GM12801 (cell line): Measurements from ENCODE around the gene RAB3C.

Experiments
- TF ChIP-seq, protein P1 (sequence below): IDR thresholded peaks from one replicate; pipeline ENCODE4 v1.5.1; 2011; ENCODE audit warnings: control low read depth; ENCODE audit not compliant: insufficient read length; ENCODE audit errors: extremely low read depth

RAB3C gene

DNA sequence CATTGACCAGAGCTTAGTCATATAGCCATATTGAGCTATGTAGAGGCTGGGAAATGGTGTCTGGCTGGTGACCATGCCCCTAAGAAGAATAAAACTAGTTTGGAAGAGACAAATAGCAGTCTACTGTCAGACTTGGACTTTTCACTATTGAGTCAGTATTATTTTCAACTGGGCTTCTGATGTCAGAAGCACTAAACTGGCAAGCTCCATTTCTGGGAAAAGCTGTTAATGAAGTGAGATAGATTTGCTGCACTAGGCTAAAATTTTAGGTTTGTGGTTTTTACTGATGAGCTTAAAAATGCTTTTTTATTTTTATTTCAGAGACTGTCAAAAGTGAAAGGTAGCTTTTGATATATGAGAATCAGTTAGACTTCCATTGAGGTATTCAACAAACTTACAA lies 220.2 kb downstream of the RAB3C start:
- TF ChIP-seq, protein P1, sequence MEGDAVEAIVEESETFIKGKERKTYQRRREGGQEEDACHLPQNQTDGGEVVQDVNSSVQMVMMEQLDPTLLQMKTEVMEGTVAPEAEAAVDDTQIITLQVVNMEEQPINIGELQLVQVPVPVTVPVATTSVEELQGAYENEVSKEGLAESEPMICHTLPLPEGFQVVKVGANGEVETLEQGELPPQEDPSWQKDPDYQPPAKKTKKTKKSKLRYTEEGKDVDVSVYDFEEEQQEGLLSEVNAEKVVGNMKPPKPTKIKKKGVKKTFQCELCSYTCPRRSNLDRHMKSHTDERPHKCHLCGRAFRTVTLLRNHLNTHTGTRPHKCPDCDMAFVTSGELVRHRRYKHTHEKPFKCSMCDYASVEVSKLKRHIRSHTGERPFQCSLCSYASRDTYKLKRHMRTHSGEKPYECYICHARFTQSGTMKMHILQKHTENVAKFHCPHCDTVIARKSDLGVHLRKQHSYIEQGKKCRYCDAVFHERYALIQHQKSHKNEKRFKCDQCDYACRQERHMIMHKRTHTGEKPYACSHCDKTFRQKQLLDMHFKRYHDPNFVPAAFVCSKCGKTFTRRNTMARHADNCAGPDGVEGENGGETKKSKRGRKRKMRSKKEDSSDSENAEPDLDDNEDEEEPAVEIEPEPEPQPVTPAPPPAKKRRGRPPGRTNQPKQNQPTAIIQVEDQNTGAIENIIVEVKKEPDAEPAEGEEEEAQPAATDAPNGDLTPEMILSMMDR: no peak

DNA sequence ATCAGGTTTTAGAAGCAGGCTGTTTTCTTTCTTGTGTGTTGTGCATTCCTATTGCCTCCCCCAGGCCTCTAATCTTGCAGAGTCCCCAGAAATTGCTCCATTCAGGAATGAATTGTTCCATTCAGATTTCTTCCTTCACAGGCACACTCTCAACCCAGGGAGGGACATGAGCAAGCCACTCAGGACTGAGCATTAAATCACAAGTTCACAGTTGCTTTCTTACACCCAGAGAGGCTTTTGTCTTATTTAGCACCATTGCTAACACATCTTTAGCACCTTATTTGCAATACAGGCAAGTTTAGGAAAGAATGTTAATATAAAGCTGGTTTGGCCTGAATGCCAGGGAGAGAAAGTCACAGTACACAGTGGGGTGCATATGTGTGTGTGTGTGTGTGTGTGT lies 221.4 kb downstream of the RAB3C start:
- TF ChIP-seq, protein P1: no peak

DNA sequence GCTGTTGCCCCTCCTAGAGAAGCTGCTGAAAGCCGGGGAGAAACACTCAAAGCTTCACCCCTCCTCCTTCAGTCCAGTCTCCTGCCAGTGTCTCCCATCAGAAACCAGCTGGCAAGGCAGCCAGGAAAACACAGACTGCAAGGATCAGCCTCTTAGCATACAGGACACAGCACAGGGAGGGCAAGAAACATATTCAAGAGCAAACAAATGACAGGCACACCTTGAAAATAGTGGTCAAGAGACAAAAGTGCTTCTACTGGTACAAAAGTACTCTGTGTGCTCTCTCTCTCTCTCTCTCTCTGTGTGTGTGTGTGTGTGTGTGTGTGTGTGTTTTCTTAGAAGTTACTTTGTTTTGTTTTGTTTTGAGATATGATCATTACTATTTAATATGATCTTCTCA lies 227.2 kb downstream of the RAB3C start:
- TF ChIP-seq, protein P1: no peak

DNA sequence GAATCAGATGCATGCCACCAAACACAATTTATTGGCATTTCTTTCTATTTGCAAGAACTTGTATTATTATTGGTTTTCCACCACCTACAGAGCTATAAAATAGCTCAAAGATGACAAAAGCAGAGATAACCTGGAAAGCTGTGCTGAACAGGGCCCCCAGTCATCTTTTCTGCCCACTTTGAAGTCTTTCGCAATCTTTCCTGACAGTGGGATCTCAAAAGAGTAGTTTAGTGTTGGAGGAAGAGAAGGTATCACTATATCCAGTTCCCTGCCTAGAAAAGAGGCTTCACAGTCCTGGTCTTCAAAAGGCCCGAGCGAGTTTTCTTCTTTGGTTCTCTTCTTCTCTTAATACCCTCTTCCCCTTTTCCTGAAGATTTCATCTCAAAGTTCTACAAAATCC lies 231.0 kb downstream of the RAB3C start:
- TF ChIP-seq, protein P1: no peak

DNA sequence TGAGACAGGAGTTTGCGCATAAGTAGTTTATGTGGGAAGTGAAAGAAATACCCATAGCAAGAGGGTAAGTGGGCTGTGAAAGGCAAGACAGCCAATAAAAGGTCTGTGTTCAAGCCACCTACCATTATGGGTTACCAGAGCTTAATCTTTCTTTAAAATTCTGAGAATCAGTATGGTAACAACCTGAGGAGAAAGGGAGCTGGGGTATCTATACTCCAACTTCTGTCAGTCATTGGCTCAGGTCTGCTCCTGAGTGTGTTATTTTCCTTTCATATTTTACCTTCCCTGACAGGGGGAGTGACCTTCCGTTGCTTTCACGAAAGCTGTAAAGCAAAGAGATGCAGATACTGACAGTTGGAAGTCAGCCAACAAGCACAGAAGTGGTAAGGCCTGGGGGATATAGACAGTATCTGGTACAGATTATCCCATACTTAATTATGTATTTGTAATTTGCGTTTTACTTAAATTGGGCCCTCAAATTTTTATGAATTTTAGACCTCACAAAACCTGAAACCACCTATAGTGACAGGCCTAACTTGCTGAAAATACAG lies 233.4 kb downstream of the RAB3C start:
- TF ChIP-seq, protein P1: no peak

DNA sequence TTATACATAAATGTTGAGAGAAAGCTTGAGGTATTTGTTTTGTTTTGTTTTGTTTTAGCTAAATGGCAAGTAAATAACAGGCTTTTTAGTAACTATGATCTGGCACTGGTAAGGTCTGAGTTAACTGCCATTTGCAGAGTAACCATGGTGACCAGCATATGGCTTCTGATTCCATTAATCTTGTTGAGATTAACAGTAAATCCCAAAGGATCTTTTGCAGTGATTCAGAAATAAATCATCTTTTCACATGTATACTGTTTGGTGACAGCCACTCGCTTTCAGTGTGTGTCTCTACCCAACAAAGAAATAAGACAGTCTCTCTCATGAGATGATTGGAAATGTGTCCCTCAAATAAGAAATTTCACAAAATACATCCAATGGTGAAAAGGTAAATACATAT lies 235.6 kb downstream of the RAB3C start:
- TF ChIP-seq, protein P1: no peak

DNA sequence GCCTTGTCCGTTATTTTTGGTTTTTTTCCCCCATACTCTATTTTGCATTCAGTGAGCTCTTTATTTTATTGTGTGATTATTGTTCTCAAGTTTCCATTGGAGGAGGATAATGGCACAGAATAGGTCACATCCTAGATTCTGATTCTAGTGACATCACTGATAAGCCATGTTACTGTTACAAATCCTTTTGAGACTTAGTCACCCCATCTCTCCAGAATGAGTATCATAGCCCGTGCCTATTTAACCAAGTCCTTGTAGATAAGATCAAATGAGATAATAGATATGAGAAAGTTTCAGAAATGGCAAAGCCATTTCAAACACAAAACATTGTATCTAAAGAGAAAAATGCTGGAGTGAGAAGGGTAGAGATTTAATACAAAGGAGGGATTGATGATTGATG lies 242.6 kb downstream of the RAB3C start:
- TF ChIP-seq, protein P1: no peak
